ENCODE measurements around the gene SAMM50. TPM values are rescaled to one million over a fixed set of nuclear protein-coding genes. Genes with fewer than 3 reads are reported as not detected.
A peak's percentile ranks its signal among the peaks of the same experiment; 100 is the strongest.

The SAMM50 gene
- total and polyA plus RNA-seq, 2 donors (not counting 3 experiments of a cell fraction or from before 2014, with no cell fraction given), result 42.9 to 56.2 TPM

- no peak overlapping the region for H3K4me3 ChIP-seq (replicated peaks in 1 of 3; ENCODE audit: insufficient read depth in 1 of 3, low read depth in 1 of 3, low read length in 3 of 3)
- no TSS peak for BruUV-seq (replicated peaks)
- no peak for TF ChIP-seq CTCF (IDR thresholded peaks at IDR 0.05; ENCODE audit: extremely low read depth in 1 of 2, insufficient read depth in 1 of 2, low read depth in 1 of 2, low read length in 2 of 2)
- TF ChIP-seq EZH2 (IDR thresholded peaks at IDR 0.05; ENCODE audit: borderline replicate concordance, low read depth, low read length, severe bottlenecking), result no peak
- TF ChIP-seq FOS (IDR thresholded peaks at IDR 0.05; ENCODE audit: borderline replicate concordance, insufficient read depth, low read length), result no peak
- H3K27me3 ChIP-seq (ENCODE audit: control insufficient read depth in 2 of 2, insufficient read depth in 2 of 2, low read length in 2 of 2), result peaks cover 0 to 3% of the 10 kb centered on the region in 2 experiments
- no peaks in the 10 kb centered on the region for H3K79me2 ChIP-seq (ENCODE audit: control insufficient read depth, insufficient read depth, low read length)
- H3K9ac ChIP-seq (replicated peaks; ENCODE audit: extremely low read depth, insufficient read depth, low read length), result no peak overlapping the region
- ChIA-PET POLR2A (no interaction called here), CTCF (interaction anchor here (1.9 to 2.1 kb wide), 2 partner anchors 27 to 36 kb away, joined by 6 read pairs; no protein-coding TSS in a partner anchor)
- no peak overlapping the region for H2AFZ ChIP-seq (ENCODE audit: low read depth, low read length)
- H3K9me3 ChIP-seq (replicated peaks; ENCODE audit: control insufficient read depth, insufficient read depth, low read length), result no peaks in the 10 kb centered on the region
- no peaks in the 10 kb centered on the region for H4K20me1 ChIP-seq (replicated peaks; ENCODE audit: control insufficient read depth, extremely low read depth, insufficient read depth, low read length)
- H3K4me1 ChIP-seq (ENCODE audit: control insufficient read depth, extremely low read depth, insufficient read depth, low read length), result peaks cover 24% of the 10 kb centered on the region
- H3K27ac ChIP-seq (ENCODE audit: insufficient read depth, low read depth, low read length), result no peak overlapping the region
- intact Hi-C loops (cut with micrococcal nuclease), result no loop called here
- H3K4me2 ChIP-seq (ENCODE audit: insufficient read depth, low read length), result no peak overlapping the region
- no peaks in the 10 kb centered on the region for H3K9me1 ChIP-seq (replicated peaks; ENCODE audit: control insufficient read depth, extremely low read depth, insufficient read depth, low read length)
- dilution Hi-C loops (cut with MboI; ENCODE audit: extremely low pct_ligation_motif_present, low sequenced_read_pairs), result no loop called here
- H3K36me3 ChIP-seq (ENCODE audit: control insufficient read depth in 2 of 2, extremely low read depth in 1 of 2, insufficient read depth in 2 of 2, low read length in 2 of 2), result no peaks in the 10 kb centered on the region
- DNase-seq (ENCODE audit: low read depth, low spot score), result no peak
- FAIRE-seq, result no peak
Observed at GRCh38 chr22:43919106-43919973, 35.9 kb upstream of the SAMM50 start.

- ChIA-PET POLR2A (no interaction called here), CTCF (interaction anchor here (1.1 to 3.1 kb wide), 5 partner anchors 25 to 705 kb away, joined by 3 to 13 read pairs (median 6); no protein-coding TSS in a partner anchor)
- no peak overlapping the region for H2AFZ ChIP-seq (ENCODE audit: low read depth, low read length)
- no peaks in the 10 kb centered on the region for H3K9me3 ChIP-seq (replicated peaks; ENCODE audit: control insufficient read depth, insufficient read depth, low read length)
- H4K20me1 ChIP-seq (replicated peaks; ENCODE audit: control insufficient read depth, extremely low read depth, insufficient read depth, low read length), result no peaks in the 10 kb centered on the region
- intact Hi-C loops (cut with micrococcal nuclease), result loop anchor here (5.0 to 10.0 kb wide), 2 partner anchors 734 to 763 kb away; partner anchors contain the start of gene TTLL12
- peaks cover 30% of the 10 kb centered on the region for H3K4me1 ChIP-seq (ENCODE audit: control insufficient read depth, extremely low read depth, insufficient read depth, low read length)
- DNase-seq (ENCODE audit: low read depth, low spot score) (no peak), FAIRE-seq (peak; percentile 90)
- H3K4me2 ChIP-seq (ENCODE audit: insufficient read depth, low read length), result no peak overlapping the region
- H3K9ac ChIP-seq (replicated peaks; ENCODE audit: extremely low read depth, insufficient read depth, low read length), result no peak overlapping the region
- H3K79me2 ChIP-seq (ENCODE audit: control insufficient read depth, insufficient read depth, low read length), result no peaks in the 10 kb centered on the region
- no peak overlapping the region for H3K4me3 ChIP-seq (replicated peaks in 1 of 3; ENCODE audit: insufficient read depth in 1 of 3, low read depth in 1 of 3, low read length in 3 of 3)
- no peak overlapping the region for H3K27ac ChIP-seq (ENCODE audit: insufficient read depth, low read depth, low read length)
- no peaks in the 10 kb centered on the region for H3K9me1 ChIP-seq (replicated peaks; ENCODE audit: control insufficient read depth, extremely low read depth, insufficient read depth, low read length)
- dilution Hi-C loops (cut with MboI; ENCODE audit: extremely low pct_ligation_motif_present, low sequenced_read_pairs), result no loop called here
- TF ChIP-seq POLR2AphosphoS5 (IDR thresholded peaks at IDR 0.05; ENCODE audit: insufficient read depth, low read depth, low read length) (no peak), MAX (IDR thresholded peaks at IDR 0.05; ENCODE audit: insufficient read depth, insufficient read length) (no peak), JUN (IDR thresholded peaks at IDR 0.05; ENCODE audit: borderline replicate concordance, insufficient read depth, insufficient read length, low read depth) (peak; percentile 57), FOS (IDR thresholded peaks at IDR 0.05; ENCODE audit: borderline replicate concordance, insufficient read depth, low read length) (peak; percentile 49)
- H3K36me3 ChIP-seq (ENCODE audit: control insufficient read depth in 2 of 2, extremely low read depth in 1 of 2, insufficient read depth in 2 of 2, low read length in 2 of 2), result no peaks in the 10 kb centered on the region
- H3K27me3 ChIP-seq (ENCODE audit: control insufficient read depth in 2 of 2, insufficient read depth in 2 of 2, low read length in 2 of 2), result no peaks in the 10 kb centered on the region
- no TSS peak for BruUV-seq (replicated peaks)
Observed at GRCh38 chr22:43921370-43921769, 33.9 kb upstream of the SAMM50 start.

Measured in endothelial cell of umbilical vein (primary cell).